H1 (cell line): ENCODE measurements around the gene RNF126.
"Not testable (repeated sequence)": the region's sequence is repeated elsewhere in the genome, so short reads cannot be mapped to it uniquely, and the experiment has no call there.

Source experiments
- EP300 ChIP-seq, 2 experiments: IDR thresholded peaks; 1 replicate in 1 of 2; 2 replicates in 1 of 2; pipeline ENCODE4 v1.6.1; 2011 to 2012; ENCODE audit warnings: low read depth in 2 of 2, low read length in 2 of 2, mild to moderate bottlenecking in 2 of 2, borderline replicate concordance in 1 of 2, inconsistent platforms in 1 of 2, moderate library complexity in 1 of 2
- GABPA ChIP-seq: IDR thresholded peaks from 2 replicates; pipeline ENCODE4 v1.6.1; 2011; ENCODE audit warnings: mild to moderate bottlenecking, low read length, moderate library complexity, borderline replicate concordance; ENCODE audit not compliant: insufficient read depth
- GTF2F1 ChIP-seq: IDR thresholded peaks from 2 replicates; pipeline ENCODE4 v1.6.1; 2012; ENCODE audit warnings: low read depth, low read length, improper control_type of control experiment, borderline replicate concordance
- PHF8 ChIP-seq: fragments of 200-600 bp; sonication (generic); conservative IDR thresholded peaks from 2 replicates; pipeline ENCODE4 v1.7.1; 2012; ENCODE audit warnings: low read depth, mild to moderate bottlenecking, inconsistent platforms, low read length, moderate library complexity
- POLR2A ChIP-seq, 2 experiments: IDR thresholded peaks; 1 replicate in 1 of 2; 2 replicates in 1 of 2; pipeline ENCODE4 v1.6.1; 2011; ENCODE audit warnings: low read depth in 2 of 2, low read length in 2 of 2, mild to moderate bottlenecking in 2 of 2; ENCODE audit errors: control extremely low read depth in 1 of 2
- RAD21 ChIP-seq, 2 experiments: IDR thresholded peaks in 1 of 2; conservative IDR thresholded peaks in 1 of 2; 2 replicates each; pipeline ENCODE4 v1.6.1; 2011; ENCODE audit warnings: low read depth in 2 of 2, low read length in 2 of 2, improper control_type of control experiment in 1 of 2, inconsistent platforms in 1 of 2, mild to moderate bottlenecking in 1 of 2, moderate library complexity in 1 of 2
- TAF1 ChIP-seq: IDR thresholded peaks from 2 replicates; pipeline ENCODE4 v1.6.1; 2011; ENCODE audit warnings: mild to moderate bottlenecking, low read depth, low read length
- TBP ChIP-seq: IDR thresholded peaks from 2 replicates; pipeline ENCODE4 v1.6.1; 2011; ENCODE audit warnings: low read depth, low read length, improper control_type of control experiment
- YY1 ChIP-seq: IDR thresholded peaks from 2 replicates; pipeline ENCODE4 v1.6.1; 2011; ENCODE audit warnings: low read depth, mild to moderate bottlenecking, low read length
- ZNF274 ChIP-seq: IDR thresholded peaks from 2 replicates; pipeline ENCODE4 v1.7.0; 2012; ENCODE audit warnings: low read length, borderline replicate concordance; ENCODE audit errors: extremely low read depth
- TF ChIP-seq, protein P1 (sequence below), 3 experiments: IDR thresholded peaks; 1 replicate in 2 of 3; 2 replicates in 1 of 3; pipeline versions ENCODE4 v1.5.1 to v1.6.1; 2011; ENCODE audit warnings: low read length in 3 of 3, mild to moderate bottlenecking in 3 of 3, inconsistent platforms in 2 of 3, low read depth in 1 of 3, moderate library complexity in 1 of 3; ENCODE audit not compliant: insufficient read depth in 1 of 3; ENCODE audit errors: control extremely low read depth in 1 of 3
- TF ChIP-seq, protein P2 (sequence below): IDR thresholded peaks from 2 replicates; pipeline ENCODE4 v1.6.1; 2012; ENCODE audit warnings: inconsistent platforms

DNA sequence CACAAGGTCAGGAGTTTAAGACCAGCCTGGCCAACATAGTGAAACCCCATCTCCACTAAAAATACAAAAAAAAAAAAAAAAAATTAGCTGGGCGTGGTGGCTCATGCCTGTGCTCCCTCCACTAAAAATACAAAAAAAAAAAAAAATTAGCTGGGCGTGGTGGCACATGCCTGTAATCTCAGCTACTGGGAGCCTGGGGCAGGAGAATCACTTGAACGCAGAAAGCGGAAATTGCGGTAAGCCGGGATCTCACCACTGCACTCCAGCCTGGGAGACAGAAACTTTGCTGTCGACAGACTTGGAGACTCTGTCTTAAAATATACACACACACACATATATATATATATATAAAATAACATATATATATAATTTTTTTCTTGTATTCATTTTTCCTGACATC, 36.4 kb downstream of the RNF126 start:
- not testable (repeated sequence) for TF ChIP-seq GABPA; ZNF274; PHF8; TBP; YY1; EP300 (IDR thresholded peaks at IDR 0.05; ENCODE audit: borderline replicate concordance in 1 of 2, low read depth in 2 of 2, low read length in 2 of 2); RAD21 (IDR thresholded peaks at IDR 0.05 in 1 of 2, conservative IDR thresholded peaks at IDR 0.05 in 1 of 2; ENCODE audit: low read depth in 2 of 2, low read length in 2 of 2); POLR2A (IDR thresholded peaks at IDR 0.05; ENCODE audit: control extremely low read depth in 1 of 2, low read depth in 2 of 2, low read length in 2 of 2); TAF1; GTF2F1
- TF ChIP-seq, protein P1, sequence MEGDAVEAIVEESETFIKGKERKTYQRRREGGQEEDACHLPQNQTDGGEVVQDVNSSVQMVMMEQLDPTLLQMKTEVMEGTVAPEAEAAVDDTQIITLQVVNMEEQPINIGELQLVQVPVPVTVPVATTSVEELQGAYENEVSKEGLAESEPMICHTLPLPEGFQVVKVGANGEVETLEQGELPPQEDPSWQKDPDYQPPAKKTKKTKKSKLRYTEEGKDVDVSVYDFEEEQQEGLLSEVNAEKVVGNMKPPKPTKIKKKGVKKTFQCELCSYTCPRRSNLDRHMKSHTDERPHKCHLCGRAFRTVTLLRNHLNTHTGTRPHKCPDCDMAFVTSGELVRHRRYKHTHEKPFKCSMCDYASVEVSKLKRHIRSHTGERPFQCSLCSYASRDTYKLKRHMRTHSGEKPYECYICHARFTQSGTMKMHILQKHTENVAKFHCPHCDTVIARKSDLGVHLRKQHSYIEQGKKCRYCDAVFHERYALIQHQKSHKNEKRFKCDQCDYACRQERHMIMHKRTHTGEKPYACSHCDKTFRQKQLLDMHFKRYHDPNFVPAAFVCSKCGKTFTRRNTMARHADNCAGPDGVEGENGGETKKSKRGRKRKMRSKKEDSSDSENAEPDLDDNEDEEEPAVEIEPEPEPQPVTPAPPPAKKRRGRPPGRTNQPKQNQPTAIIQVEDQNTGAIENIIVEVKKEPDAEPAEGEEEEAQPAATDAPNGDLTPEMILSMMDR (IDR thresholded peaks at IDR 0.05; ENCODE audit: control extremely low read depth in 1 of 3, insufficient read depth in 1 of 3, low read depth in 1 of 3, low read length in 3 of 3): not testable (repeated sequence)
- TF ChIP-seq, protein P2, sequence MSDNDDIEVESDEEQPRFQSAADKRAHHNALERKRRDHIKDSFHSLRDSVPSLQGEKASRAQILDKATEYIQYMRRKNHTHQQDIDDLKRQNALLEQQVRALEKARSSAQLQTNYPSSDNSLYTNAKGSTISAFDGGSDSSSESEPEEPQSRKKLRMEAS: not testable (repeated sequence)
